GM19397 (cell line): ENCODE results near the gene RARRES1.
A peak's percentile ranks its signal among the peaks of the same experiment; 100 is the strongest.

Experiments used
- ATAC-seq: cut with Tn5 transposase; IDR thresholded peaks from one replicate; pipeline ENCODE4 v1.9.1; 2021; ENCODE audit warnings: mild to moderate bottlenecking, moderate library complexity; ENCODE audit not compliant: unreplicated experiment

Gene RARRES1, protein sequence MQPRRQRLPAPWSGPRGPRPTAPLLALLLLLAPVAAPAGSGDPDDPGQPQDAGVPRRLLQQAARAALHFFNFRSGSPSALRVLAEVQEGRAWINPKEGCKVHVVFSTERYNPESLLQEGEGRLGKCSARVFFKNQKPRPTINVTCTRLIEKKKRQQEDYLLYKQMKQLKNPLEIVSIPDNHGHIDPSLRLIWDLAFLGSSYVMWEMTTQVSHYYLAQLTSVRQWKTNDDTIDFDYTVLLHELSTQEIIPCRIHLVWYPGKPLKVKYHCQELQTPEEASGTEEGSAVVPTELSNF

DNA sequence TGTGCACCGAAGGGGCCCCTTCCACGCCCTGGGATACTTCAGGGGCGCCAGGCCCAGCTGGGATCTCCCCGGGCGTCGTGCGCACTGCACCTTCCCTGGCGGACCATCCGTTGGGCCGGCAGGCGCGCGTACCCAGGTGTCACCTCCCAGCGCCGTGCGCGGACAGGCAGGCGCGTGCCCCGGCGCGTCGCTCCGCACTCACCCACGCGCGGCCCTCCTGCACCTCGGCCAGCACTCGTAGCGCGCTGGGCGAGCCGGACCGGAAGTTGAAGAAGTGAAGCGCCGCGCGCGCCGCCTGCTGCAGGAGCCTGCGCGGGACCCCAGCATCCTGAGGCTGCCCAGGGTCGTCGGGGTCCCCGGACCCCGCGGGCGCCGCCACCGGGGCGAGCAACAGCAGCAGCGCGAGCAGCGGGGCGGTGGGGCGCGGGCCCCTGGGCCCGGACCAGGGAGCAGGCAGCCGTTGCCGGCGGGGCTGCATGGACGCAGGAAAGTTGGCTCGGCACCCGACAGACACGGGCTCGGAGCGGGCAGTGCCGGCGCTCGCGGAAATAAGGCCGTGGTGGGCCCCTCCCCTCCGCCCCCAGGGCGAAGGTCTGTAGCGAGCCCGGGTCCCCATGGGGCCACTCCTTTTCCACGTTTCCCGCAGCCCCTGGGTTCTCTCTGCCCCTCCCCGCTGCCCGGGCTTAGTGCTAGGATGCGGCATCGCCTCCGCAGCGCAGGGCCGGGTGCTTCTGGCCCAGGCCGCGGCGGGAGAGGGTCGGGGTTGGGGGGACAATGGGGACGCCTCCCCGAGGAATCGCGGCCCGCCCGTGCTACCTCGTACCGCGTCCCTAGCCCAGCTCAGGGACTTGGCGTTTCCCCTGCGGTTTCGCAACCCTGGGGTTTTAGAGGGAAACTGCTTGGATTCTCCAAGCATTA, at the start of gene RARRES1:
Gene RARRES1 (minus strand): TSS at position 520 of the 918 bp plus-strand sequence. CDS start 42 bp downstream, at position 478.
- peak; percentile 89 for ATAC-seq

DNA sequence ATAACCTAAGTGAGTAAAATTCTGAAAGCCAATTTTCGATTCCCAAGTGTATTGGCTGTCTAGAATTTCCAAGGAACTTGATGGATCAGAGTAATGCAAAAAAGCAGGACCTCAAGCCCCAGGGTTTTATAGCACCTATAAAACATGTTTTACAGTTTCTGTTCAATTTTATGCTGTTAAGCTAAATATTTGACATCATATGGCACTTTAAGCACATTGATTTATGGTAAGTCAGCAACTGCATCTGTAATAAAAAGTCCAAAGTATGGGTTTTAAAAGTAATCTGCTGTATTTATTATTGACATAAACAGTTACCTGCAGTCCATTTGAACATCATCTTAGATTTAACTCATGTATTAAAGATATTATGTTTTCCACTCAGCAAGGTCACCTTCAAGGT, 49.6 kb upstream of the RARRES1 start:
- no peak for ATAC-seq

DNA sequence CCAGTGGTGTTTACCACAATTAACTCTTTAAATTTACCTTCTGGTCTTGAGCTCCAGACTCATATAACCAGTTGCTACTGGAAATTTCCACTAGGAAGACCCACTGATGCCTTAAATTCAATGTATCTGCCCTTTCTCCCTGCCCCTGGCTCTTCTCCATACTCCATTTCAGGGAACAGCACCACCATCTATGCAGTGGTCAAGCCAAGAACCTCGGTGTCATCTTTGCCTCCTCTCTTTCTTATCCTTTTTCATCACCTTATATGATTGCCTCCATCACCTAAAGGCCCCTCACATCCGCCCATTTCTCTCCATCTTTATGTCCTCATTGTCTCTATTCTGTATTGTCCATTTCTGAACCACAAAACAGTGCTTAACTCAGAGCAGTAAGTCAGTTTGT, 48.9 kb upstream of the RARRES1 start:
- ATAC-seq = no peak

DNA sequence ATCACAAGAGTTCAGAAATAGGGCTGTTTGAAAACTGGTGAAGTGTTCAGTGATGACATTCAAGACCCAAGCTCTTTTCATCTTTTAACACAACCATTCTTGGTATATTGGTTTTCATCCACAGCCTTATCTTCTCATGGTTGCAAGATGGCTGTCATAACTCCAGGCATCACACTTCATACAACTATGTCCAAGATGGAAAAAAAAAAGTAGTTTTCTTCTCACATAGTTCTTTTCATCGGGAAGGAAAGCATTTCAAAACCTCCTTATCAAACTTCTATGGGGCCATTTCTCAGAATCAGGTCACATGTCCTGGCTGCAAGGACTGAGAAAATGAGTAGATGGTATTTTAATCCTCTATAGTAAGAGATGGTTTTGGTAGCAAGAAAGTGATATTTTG, 48.5 kb upstream of the RARRES1 start:
- no peak for ATAC-seq

DNA sequence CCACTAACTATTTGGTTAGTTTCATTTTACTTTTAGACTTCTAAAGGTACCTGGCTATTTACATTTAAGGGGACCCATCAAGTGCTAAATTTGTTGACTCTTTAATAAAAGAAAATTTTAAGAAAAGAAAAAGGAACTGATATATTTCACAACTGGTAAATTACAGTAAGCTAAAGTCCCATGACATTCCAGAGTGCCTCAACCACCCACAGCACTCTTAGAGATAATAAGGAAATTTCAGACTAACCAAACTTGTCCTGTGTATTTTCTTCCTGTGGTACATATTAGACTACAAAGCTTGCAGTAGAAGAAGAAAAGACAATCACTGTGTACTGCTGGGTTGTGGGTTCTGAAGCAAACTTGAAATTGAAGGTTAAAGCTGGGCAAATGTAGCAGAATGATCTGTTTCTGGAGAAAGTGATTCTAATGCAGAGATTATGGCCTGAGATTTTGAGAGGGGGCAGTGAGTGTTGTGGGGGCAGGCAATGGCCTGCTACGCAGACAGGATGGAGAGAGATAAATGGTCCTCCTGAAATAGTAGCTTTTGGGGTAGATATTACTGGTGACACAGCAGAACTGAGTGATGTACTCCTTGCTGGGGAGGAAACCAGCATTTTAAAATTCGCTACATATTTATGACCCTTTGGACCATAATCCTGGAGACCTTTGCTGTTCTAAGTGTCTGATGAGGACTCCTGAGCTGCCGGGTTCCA, 45.1 kb upstream of the RARRES1 start:
- ATAC-seq = no peak

DNA sequence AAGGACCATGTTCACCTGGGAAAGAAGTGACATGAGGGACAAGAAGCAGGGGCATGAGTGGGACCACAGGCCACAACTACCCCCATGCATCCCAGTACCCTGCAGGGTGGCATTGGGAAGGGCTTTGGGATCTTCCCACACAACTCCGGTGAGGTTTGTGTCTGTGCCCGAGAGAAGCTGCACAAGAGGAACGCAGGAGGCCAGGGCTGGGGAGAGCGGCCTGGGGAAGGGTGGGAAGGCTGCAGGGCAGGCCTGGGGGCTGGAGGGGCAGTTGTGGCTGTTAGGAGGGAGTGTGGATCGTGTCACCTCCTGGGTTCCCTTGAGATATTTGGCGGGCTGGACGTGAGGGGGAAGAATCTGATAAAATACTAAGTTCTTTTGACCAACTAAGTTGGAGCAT, 44.3 kb upstream of the RARRES1 start:
- no peak for ATAC-seq

DNA sequence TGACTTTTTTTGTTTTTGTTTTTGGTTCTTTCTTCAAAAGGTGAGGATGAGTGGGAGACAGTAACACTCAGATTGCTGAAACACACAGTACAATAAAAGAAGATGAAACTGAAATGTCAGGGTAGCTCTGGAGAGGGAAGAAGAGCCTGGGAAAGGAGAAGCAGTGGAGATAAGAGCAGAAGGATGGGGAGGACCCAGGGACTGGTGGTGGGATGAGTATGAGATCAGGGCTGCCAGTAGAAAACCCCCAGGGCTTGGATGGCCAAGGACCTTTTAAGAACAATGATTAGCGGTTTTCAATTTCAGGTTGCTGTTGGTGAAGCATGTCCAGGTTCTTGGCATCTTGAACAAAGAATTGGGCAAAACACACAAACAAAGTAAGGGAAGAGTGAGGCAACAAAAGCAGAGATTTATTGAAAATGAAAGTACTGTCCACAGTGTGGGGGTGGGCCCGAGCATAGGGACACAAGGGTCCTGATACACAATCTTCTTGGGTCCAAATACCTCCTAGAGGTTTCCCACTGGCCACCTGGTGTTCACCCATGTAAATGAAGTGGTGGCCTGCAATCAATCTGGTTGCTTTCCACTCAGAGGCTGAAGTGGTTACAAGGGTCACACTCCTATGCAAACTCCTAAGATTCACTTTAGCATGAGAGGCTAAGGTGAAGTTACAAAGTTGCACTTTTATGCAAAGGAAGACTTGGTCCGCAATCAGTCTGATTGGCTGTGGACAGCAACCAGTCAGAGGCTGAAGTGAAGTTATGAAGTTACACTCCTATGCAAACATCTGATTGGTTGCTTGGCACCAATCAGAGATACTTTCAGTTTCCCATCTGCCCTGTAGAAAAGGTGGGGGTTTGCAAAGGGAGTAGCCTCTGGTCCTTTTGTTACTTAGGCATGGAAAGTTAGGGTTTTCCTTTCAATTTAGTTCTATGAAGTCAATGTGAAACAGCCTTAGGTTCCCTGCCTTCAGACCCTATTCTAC, 43.5 kb upstream of the RARRES1 start:
- ATAC-seq = peak; percentile 65

DNA sequence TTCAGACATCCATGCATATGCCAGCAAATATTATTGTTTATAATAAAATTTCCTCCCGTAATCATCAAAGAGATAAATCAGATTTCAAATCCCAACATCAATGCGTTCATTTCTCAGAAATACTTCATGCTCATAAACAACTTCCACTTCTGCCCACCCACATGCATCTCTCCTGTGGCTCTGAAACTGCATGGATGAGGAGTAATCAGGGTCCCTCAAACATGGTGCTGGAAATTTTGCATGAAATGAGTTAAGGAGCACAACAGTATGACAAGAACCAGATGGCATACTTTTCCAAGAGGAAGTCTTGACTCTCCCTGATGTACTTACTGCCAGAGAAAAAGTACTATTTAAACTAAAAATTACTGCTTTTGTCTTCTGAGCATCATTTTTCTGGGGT, 42.7 kb upstream of the RARRES1 start:
- no peak for ATAC-seq

DNA sequence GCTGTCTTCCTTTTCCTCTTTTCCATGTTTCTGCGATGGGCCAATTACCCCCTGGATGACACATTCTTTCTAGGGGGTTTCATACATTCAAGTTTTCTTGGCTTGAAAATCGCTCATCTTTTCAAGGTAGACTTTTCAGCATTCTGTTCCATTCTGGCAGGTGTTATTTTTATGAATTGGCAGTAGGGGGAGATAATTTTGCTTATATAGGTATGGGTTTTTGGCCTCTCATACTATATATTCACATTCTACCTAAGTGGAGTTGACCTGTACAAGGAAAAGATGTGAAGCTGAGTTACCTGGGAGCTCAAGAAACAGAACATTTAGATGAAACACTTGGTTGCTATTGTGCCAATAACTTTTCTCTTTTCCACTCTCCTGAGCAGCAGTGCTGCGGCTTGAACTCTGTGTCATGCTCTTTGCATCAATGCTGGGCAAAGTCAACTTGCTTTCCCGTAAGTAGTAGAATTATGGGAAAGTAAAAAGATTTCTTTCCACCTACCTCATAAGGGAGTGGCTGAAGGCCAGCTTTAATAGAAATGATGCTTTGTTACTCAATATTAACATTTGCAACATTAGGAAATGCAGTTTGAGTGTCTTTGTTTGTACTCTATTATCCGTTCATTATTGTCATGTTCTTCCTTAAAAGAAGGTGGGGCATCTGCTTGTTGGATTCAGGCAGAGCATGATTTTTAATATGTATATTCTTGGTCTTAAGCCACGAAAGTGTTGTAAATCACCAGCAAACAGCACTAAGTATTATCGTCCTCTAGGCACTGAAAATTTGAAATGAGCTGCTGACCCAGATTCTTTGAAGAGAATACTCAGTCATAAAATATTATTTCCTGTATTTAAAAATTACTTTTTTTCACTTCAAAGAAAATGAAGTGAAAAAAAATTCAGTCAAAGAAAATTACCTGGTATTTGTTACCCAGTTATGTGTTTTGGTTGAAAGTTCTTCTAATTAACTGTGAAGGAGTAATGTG, 41.9 kb upstream of the RARRES1 start:
- no peak for ATAC-seq

DNA sequence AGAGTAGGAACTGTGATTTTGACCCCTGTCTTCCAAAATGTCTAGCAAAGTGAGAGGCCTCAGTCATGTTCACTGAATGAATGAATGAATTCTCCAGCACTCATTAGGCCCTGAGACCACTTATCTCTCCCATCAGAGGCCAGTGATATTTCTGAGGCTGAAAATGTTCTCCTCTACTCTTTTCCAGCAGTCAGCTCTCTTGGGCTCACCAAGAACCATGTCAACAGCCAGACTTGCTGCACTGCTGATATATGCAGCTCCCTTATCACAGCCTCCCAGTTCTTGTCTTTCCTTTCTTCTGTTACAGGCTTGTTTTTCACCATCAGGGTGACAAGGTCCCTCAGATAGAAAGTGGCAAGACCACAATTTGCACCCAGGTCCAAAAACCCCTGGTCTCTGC, 40.9 kb upstream of the RARRES1 start:
- ATAC-seq = no peak

DNA sequence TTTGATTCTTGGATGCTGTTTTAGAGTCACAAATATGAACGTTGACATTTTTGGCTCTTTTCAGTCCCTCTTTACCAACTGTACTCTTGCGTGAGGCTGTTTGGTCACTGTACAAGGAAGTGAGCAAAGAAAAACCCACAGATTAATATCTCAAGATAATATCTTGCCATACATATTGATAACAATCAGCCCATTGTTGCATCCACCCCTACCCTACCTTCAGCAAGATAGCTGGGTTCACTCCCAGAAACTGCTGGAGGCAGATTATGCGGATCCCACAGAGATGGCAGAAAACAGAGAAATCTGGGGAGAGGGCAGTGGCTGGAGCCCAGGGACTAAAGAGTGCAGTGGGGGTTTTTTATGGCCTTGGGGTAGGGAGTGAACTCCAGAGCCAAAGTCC, 39.7 kb upstream of the RARRES1 start:
- ATAC-seq = no peak

DNA sequence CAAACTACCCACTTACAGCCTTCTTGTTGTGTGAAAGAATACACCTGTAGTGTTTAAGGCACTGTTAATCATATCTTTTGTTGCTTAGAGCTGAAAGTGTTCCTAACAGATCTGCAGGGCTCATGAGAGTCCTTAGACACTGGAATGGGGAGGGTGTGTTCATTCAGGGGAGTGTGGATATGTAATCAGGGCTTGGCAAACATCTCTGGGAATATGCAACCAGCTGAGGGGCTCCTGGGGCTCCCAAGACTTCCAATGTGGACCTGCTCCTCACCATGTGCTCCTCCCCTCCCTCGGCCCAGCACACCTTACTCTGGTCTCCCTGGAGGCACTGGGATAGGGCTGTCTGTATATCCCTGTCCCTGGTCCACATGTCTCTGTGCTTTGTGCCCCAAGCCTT, 39.3 kb upstream of the RARRES1 start:
- no peak for ATAC-seq

DNA sequence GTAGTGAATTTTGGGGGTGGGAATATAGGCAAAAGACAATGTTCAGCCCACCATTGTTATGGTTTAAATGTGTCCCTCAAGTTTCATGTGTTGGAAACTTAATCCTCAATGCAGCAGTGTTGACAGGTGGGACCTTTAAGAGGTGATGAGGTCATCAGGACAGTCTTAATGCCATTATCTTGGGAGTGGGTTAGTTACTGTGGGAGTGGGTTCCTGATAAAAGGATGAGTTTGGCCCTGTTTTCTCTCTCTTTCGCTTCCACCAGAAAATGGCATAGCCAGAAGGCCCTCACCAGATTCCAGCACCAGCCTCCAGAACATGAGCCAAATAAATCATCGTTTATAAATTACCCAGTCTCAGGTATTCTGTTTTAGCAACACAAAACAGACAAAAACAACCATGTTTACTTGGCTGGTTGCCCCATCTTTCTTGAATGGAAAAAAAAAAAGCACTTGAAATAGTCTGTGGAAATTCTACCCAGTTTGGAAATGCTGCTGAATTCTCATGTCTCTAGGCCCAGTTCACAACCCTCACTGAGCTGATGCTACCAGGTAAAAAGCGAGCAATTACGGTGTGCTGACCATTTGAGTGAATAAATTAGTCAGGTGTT, 38.6 kb upstream of the RARRES1 start:
- ATAC-seq = no peak

DNA sequence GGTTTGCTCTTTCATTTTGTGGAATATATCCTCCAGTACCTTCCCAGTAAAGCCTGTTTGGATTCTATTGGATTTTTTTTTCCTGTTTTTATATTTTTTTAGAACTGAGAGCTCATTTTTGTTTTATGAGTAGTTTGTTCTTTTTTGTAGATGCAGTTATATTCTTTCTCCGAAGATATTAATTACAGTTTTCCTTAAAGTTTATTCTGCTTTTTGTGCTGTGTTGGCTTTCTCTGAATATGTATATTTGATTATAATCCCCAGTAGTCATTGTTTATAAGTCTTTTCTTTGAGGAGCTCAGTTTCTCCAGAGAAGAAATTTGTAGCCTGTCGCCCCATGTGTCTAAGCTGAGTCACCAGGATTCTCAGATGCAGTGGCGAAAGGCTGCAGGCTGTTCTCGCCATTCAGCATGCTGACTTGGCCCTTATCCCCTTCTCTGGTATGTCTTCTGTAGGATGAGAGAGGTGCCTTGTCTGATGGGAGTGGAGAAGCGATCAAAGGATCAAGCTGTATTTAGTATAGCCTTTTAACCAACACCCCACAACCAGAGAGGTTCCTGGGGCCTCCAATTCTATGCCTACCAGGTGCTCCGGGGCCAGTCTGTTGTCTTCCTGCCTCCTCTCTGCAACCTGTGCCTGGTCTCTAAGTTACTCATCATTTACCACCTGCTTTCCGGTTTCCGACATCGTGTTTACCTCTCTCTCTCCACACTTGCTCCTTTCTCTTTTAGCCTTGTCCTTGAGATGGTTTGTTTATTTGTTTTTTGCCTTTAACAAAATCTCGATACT, 37.9 kb upstream of the RARRES1 start:
- no peak for ATAC-seq

DNA sequence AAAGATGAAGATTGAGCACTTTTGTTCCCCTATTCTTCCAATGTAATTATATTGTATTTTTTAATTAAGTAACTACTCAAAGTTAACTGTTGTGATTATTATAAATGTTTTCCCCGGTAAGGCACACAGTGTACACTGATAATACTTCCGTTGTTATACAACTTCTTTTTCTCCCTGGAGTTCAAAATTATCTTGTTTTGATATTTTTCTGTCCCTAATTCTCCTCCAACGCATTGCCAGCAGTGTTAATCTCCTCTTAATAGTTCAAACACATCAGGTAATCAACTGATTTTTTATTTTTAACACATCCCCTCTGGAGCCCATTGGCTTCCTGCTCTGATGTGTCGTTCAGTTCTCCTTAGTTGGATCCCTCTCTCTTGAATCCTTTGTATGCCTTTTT, 37.3 kb upstream of the RARRES1 start:
- ATAC-seq = no peak

DNA sequence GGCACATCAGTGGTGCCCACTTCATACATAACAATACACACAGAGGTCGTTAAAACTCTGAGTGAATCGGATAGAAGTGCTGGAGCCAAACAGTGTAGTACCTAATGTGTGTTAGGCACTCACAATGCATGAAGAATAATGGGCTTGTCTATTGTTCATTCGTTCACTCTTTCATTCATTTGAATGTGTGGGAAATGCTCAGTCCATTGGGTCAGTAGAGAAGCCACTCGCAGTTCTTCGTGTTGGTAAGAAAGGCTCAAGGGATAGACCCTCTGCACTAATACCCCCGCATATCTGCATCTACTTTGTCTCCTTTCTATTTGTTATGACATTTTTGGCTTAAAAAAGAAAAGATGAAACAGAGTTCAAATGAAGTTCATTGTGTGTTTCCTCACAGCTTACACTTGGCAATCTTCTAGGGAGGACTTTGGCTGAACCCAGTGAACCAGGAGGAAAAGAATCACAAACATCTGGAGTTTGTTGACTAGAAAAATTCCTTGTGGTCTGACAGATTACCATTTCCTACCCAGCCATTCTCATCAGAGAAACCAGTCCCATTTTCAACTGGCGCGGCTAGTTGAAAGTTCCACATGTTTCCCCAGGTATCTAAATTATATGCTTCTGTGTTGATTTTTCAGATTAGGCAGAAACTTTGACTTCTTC, 36.8 kb upstream of the RARRES1 start:
- ATAC-seq = no peak

DNA sequence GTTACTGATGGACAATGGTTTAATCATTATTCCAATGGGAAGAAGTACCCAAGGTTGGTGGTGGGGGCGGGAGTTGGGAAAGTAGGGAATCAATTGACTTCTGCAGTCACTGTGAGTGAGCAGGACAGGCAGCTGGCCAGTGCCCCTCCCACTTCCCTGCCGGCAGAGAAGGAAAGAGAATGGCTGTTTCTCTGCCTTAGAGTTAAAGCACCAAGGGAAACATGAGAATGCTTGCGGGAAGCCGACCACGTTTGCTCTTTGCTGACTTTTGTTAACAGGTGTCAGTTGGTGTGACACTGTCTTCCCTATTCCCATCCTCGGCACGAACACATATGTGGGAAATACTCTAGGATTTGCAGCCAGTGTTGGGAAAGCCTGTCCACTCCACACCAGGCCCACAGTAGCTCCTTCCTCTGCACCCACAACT, 36.1 kb upstream of the RARRES1 start:
- no peak for ATAC-seq
